ENCODE data around the gene ERAP2.
"Not testable (repeated sequence)": the region's sequence is repeated elsewhere in the genome, so short reads cannot be mapped to it uniquely, and the experiment has no call there.

ERAP2 gene

GRCh38 chr5:96876292-96876850, at the start of gene ERAP2:
Gene ERAP2 (plus strand): TSS chr5:96876500. CDS start chr5:96879686, 3,186 bp downstream.
- DNase-seq, result no peak

- no peak for DNase-seq
Observed at GRCh38 chr5:96829297-96829696, 47.0 kb upstream of the ERAP2 start.

DNA sequence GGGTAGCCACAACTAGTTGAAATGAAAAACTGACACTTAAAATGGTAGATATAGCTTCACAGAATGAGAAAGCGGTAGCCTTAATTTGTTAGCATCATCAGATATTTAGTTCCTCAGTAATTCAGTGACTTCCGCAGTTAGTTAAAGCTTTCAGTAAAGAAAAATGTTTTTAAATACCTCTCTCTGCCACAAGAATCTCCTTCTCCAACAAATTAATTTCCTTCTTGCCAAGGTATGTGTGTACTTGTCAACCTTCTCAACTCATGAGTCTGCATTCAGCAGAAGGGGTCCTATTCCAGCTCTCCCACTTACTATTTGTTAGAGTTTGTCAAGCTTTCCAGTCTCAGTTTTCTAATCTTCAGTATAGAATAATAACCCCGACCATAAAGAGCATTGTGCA, 42.3 kb upstream of the ERAP2 start:
- DNase-seq, result no peak

- no peak for DNase-seq
Observed at GRCh38 chr5:96835791-96836191, 40.5 kb upstream of the ERAP2 start.

DNA sequence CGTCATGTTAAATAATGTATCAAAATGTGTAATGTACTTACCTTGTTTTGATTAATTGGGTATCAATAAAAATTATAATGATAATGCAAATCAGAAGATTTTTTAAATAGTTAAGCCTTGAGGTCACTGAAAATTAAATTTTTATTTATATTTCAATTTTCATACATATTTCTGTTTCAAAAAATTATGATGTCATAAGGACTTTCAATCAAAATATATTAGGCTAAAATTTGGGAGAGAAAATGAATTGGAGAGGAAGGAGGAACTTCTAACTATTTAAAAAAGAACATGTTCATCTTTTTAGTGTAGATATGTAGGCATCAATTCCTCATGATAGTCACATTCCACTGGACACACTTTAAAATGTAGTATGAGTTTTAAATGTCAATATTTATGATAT, 39.5 kb upstream of the ERAP2 start:
- DNase-seq, result no peak

DNA sequence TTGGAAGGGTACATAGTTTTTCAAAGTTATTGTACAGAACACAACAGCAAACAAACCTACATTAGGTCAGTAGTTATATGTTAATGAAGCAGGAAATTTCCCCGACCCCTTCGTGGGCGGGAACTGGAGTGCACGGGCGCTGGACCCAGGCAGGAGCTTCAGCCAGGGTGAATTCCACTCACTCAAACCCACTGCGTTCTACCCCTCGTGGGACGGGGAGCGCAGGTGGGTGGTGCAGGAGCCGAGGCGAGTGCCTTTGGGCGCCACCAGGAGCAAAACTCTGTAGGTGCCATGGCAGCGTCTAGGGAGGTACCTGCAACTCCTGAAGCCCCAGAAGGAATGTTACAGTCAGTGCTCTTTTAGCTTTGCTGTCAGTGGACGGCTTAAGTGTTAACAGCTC, 39.0 kb upstream of the ERAP2 start:
- DNase-seq, result no peak

GRCh38 chr5:96838201-96839070, 37.9 kb upstream of the ERAP2 start:
- DNase-seq, result no peak

DNA sequence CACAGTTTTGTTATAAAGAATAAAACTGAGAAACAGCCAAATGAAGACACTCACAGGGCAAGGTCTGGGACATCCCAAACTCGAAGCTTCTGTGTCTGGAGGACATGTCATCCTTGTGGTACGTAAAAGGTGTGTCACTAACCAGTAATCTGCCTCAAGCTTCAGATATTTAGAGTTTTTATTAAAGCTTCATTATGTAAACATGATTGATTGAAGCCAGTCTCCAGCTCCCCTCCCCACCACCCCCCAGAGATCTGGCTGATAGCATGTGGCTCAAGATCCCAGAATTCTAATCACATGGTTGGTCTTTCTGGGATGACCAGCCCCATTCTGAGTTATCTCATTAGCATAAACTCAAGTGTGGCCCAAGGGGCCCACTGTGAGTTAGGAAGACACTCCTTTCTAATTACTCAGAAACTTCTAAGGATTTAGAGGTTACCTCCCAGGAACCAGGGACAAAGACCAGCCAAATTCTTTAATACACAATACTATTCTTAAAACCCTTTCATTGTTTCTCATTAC, 37.2 kb upstream of the ERAP2 start:
- no peak for DNase-seq

DNA sequence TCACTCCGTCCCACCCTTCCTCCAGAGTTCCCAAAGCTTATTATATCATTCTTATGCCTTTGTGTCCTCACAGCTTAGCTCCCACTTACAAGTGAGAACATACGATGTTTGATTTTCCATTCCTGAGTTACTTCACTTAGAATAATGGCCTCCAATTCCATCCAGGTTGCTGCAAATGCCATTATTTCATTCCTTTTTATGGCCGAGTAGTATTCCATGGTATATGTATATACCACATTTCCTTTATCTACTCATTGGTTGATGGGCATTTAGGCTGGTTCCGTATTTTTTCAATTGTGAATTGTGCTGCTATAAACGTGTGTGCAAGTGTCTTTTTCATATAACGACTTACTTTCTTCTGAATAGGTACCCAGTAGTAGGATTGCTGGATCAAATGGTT, 34.4 kb upstream of the ERAP2 start:
- not testable (repeated sequence) for DNase-seq

- no peak for DNase-seq
Observed at GRCh38 chr5:96843140-96843539, 33.2 kb upstream of the ERAP2 start.

DNA sequence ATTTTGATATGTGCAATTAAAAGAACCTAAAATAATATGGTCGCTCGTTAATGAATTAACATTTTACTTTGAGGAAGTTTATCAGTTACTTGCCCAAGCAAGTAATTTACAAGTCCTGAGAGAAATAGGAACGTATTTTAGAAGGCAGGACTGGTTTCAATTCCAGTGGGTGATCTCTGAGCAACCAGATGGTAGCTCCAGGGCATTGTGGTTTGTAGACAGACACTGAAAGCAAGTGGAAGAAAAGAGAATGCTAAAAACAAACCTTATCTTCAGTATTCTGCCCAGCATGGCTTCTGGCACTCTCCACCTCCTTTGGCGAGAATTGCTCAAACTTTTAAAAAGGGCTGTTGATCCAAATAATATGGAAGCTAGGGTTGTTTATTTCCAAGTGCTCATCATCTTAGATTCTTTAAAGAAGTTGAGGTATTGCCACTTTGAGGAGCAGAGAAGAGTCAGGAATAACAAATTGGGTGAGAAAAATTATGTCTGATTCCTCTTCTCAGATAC, 31.8 kb upstream of the ERAP2 start:
- no peak for DNase-seq

DNA sequence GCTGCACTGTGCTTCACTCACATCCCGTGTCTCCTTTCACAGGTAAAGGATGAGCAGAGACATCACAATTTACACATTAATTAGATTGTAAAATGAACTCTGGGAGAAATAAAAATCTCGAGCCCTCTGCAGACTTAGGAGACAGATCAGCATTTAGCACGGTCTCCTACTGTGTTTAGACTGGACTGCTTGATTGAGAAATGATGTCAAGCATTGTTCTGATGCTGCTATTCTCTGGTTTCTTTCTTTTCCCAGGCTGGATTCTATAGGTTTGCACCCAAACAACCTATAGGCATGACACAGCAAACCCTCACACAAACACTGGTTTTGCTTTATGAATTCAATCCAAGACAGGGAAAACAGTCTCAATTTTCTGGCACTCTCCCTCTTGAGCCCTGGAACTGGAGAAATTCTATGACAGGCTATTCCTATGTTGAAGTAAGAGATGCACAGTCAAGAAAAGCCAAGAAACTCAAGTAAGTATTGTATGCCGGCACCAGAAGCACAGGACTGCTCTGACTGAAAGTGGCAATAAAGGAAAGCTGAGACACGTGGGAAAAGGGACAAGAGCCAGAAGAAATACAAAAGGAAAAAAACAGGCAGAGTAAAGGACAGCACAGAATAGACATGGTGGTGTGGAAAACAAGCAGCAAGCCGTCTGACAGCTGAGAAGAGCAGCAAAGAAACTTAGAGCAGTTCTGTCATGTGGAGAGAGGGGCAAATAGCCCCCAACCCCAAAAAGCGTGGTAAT, 24.8 kb upstream of the ERAP2 start:
- no peak for DNase-seq

DNA sequence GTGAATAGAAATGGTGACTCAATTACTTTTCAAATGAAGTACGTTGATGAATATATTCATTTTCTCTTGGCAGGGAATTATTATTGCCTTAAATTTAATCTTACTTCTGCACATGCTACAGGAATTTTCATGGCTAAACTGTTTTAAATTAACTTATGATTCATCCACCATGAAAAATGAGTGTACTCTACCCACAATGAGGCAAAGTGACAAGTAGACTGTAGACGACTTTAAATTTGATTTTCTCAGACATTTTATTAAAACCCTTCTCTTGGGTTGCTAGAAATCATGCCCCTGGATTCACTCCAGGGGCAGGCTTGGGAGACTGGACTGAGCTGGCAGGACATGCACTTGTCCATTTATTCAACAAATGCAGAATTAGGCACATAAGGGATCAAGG, 23.5 kb upstream of the ERAP2 start:
- DNase-seq, result no peak

DNA sequence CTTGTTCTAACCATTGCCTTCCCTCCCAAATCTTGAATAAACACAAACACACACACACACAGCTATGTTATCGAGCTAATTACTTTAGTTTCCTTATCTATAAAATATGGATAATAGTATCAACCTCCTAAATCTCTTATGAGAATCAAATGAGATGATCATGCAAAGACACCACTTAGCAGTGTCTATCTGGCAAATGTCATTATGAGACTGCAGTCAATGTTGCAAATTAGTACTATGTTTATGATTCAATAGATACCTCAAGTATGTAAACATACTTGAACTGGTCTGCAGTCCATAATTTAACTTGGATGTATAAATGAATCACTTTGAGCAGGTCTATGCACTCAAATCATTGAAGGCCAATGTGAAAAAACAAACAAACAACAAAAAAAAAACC, 22.2 kb upstream of the ERAP2 start:
- DNase-seq, result no peak

DNA sequence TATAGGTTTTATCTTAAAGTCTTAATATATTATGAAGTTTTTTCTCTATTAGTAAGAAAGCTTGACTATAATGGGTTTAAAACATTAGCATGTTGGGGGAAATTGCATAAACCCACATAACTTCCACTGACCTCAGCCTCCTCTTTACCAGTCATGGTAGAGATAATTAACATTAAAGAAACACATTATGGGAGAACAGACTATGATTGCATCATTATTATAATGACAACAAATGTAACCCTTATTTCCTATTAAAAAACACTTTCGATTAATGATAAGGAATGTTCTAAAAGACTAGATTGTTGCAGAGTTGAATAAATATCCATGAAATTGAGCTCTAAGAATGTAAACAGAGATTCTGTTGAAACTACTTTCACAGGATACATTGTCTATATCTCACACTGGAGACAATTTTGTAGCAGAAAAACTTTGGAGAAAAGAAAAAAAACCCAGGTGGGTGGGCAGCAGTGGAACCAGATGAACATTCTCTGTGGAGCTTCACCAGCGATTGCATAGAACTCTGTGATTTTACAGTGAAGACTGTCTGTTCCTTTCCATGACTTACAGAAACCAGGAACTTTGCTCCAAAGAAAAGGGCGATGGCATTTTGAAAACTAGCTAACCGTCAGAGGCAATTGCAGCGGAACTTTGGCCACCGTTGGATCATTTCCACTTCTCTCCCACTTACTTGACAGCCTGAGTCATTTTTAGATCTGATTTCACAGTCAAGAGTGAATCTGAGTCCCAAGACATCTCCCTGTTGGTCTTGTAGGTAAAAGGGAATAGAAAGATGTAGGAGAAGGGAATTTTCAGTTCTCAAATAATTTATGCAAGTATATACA, 21.0 kb upstream of the ERAP2 start:
- DNase-seq, result no peak

DNA sequence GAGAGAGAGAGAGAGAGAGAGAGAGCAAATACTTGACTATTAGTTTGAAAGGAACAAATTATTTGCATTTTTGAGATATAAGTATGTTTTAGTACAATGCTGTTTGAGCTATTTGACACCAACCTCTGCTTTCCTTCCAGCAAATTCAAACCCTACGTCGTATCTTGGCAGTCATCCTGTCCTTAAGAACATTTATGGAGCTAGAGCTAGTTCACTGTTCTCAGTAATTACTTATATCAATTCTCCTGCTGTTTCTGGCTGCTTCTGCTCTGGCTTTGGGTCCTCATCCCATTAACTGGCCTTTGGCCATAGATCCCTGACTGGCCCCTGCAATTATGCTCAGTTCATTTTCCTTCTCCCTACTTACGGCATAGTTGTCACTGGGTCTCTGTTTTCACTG, 19.9 kb upstream of the ERAP2 start:
- no peak for DNase-seq

- DNase-seq, result no peak
Observed at GRCh38 chr5:96857454-96857853, 18.8 kb upstream of the ERAP2 start.

GRCh38 chr5:96857924-96858323, 18.4 kb upstream of the ERAP2 start:
- no peak for DNase-seq

GRCh38 chr5:96859375-96859774, 16.9 kb upstream of the ERAP2 start:
- DNase-seq, result no peak

DNA sequence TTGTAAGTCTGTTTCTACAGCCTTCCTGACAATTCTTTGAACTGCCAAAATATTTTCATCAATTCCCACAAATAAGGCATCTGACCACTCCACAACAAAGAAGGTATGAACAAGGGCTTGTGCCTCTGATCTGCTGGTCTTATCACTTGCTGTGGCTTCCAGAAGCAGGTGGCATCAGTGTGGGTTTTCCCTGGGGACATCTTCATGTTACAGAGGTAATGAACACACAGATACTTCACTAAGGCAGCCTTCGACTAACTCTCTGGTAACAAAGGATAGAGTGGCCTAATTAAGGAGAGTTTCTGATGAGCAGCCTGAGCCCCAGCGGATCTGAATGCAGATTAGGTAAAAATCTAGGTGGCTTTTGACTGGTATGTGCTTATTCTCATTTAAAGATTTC, 15.2 kb upstream of the ERAP2 start:
- peak; percentile 97 for DNase-seq

DNA sequence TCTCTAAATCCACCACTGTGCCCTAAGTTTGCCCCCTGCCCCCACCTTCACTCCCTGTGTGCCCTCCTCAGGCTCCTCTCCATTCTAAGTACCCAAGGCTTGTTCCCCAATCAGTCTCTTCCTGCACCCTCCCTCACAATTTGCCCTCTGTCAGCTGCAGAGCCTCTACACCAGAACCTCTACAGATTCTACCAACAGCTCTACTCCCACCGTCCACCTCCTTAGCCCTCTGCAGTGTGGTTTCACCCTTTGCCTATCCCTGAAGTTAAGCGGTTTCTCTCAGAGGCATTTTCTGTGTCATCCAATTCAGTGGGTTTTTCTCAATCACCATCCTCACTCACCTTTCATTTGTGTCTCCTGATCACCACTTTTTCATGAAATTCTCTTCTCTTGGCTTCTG, 13.2 kb upstream of the ERAP2 start:
- DNase-seq, result no peak

DNA sequence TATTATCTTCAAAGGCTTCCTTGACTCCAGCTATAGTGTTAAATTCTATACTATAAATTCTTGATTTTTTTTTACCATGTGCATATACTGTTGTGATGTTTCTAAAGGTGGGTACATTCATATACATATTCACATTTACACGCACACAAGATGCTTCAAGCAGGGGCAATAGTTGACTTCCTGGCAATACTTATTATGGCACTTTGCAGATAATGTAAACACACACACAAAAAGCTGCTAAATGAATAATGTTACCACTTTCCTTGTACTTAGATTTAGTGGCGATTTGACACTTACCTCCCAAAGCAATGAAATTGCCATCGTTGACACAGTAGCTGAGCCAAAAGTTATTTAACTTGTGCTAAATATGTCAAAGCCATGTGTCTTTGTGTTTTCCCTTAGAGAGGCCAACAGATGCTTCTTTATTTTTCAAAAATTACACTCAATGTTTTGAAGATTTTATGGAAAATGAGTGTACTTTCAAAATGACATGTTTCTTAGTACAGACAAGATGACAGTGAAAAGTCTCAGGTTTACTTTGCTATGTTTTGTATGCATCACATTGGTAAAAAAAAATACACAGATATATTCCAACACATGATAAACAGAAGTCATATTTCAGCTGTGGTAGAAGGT, 12.2 kb upstream of the ERAP2 start:
- no peak for DNase-seq
